Measurements from ENCODE around the gene FRY. TPM values are rescaled to one million over a fixed set of nuclear protein-coding genes. Genes with fewer than 3 reads are reported as not detected.

Gene FRY
- polyA plus RNA-seq, 1 experiment, result 51.4 TPM

DNA sequence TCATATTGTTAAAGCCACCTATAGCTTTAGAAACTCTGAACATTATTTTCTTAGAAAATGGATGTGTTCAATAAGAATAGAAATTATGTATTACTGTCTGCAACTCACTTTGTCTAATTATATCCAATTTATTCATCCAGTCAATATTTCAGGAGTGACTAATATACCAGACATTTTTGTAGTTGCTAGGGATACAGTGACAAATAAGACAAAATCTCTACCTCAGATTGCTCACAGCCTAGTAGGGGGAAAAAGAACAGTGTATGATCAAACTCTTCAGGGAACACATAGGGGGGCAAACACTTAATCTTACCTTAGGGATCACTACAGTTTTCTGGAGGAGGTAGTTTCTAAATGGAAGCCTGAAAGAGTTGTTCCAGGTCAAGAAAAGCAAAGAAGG, 292.3 kb downstream of the FRY start:
- no peak overlapping the region for H3K4me3 ChIP-seq (ENCODE audit: low read depth, low read length)
- CTCF ChIA-PET, result interaction anchor here (0.7 to 1.3 kb wide), 2 partner anchors 13 to 16 kb away, joined by 3 to 4 read pairs; no protein-coding TSS in a partner anchor
- no peaks in the 10 kb centered on the region; the same call in 1 of the 2 replicates for H3K36me3 ChIP-seq (ENCODE audit: control insufficient read depth, insufficient read depth, low read length)
- POLR2A ChIA-PET, result no interaction called here
- no peaks in the 10 kb centered on the region for H3K27me3 ChIP-seq (ENCODE audit: control insufficient read depth, insufficient read depth, low read length)
- TF ChIP-seq, protein P1, sequence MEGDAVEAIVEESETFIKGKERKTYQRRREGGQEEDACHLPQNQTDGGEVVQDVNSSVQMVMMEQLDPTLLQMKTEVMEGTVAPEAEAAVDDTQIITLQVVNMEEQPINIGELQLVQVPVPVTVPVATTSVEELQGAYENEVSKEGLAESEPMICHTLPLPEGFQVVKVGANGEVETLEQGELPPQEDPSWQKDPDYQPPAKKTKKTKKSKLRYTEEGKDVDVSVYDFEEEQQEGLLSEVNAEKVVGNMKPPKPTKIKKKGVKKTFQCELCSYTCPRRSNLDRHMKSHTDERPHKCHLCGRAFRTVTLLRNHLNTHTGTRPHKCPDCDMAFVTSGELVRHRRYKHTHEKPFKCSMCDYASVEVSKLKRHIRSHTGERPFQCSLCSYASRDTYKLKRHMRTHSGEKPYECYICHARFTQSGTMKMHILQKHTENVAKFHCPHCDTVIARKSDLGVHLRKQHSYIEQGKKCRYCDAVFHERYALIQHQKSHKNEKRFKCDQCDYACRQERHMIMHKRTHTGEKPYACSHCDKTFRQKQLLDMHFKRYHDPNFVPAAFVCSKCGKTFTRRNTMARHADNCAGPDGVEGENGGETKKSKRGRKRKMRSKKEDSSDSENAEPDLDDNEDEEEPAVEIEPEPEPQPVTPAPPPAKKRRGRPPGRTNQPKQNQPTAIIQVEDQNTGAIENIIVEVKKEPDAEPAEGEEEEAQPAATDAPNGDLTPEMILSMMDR (IDR thresholded peaks at IDR 0.05; ENCODE audit: insufficient read depth, low read depth, low read length), result no peak
- DNase-seq (ENCODE audit: low read depth), result peak; percentile 69

DNA sequence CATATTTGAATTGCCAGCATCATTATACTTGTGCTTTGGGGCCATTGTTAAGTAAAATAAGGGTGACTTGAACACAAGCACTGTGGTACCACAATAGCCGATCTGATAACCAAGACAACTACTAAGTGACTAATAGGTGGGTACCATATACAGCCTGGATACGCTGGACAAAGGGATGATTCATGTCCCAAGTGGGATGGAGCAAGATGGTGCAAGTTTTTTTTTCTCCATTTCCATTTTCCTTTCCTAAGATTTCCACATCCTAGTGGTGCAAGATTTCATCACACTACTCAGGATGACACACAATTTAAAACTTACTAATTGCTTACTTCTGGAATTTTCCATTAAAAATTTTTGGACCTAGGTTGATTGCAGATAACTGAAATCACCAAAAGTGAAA, 298.9 kb downstream of the FRY start:
- Histone ChIP-seq H3K27me3 (ENCODE audit: control insufficient read depth, insufficient read depth, low read length) (no peaks in the 10 kb centered on the region), H3K4me3 (ENCODE audit: low read depth, low read length) (no peak overlapping the region), H3K36me3 (ENCODE audit: control insufficient read depth, insufficient read depth, low read length) (no peaks in the 10 kb centered on the region)
- ChIA-PET POLR2A (no interaction called here), CTCF (no interaction called here)
- TF ChIP-seq, protein P1 (IDR thresholded peaks at IDR 0.05; ENCODE audit: insufficient read depth, low read depth, low read length), result no peak
- peak; percentile 49 for DNase-seq (ENCODE audit: low read depth)

DNA sequence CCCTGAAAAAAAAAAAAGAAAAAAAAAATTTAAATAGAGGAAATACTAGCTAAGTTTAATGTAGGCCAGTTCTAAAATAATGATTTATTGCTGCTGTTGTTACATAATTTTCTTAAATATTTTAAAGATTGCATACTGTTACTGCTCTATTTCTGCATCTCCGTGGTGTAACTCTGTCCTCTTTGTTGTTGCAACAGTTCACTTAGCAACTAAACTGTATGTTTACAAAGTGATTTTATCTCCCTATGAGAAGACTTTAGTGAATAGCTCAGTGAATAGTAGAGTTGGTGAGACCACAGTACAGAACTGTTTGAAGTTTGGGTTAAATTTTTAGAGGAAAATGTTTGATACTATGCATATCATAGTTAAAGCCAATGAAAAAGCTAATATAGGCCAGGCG, 303.1 kb downstream of the FRY start:
- POLR2A ChIA-PET, result no interaction called here
- DNase-seq (ENCODE audit: low read depth), result no peak
- Histone ChIP-seq H3K36me3 (ENCODE audit: control insufficient read depth, insufficient read depth, low read length) (no peaks in the 10 kb centered on the region), H3K27me3 (ENCODE audit: control insufficient read depth, insufficient read depth, low read length) (no peaks in the 10 kb centered on the region), H3K4me3 (ENCODE audit: low read depth, low read length) (no peak overlapping the region)
- CTCF ChIA-PET, result no interaction called here
- TF ChIP-seq, protein P1 (IDR thresholded peaks at IDR 0.05; ENCODE audit: insufficient read depth, low read depth, low read length), result no peak

DNA sequence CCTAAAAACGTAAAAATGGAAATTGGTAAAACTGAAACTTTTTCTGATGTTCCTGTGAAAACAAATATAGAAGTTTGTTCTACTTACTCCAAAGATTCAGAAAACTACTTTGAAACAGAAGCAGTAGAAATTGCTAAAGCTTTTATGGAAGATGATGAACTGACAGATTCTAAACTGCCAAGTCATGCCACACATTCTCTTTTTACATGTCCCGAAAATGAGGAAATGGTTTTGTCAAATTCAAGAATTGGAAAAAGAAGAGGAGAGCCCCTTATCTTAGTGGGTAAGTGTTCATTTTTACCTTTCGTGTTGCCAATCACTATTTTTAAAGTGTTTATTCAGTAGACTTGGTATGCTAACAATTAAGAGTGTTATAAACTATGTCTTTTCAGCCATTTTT, 309.3 kb downstream of the FRY start:
- ChIA-PET CTCF (no interaction called here), POLR2A (no interaction called here)
- H3K36me3 ChIP-seq (ENCODE audit: control insufficient read depth, insufficient read depth, low read length), result no peaks in the 10 kb centered on the region
- TF ChIP-seq, protein P1 (IDR thresholded peaks at IDR 0.05; ENCODE audit: insufficient read depth, low read depth, low read length), result no peak
- no peaks in the 10 kb centered on the region for H3K27me3 ChIP-seq (ENCODE audit: control insufficient read depth, insufficient read depth, low read length)
- no peak overlapping the region for H3K4me3 ChIP-seq (ENCODE audit: low read depth, low read length)
- DNase-seq (ENCODE audit: low read depth), result no peak

DNA sequence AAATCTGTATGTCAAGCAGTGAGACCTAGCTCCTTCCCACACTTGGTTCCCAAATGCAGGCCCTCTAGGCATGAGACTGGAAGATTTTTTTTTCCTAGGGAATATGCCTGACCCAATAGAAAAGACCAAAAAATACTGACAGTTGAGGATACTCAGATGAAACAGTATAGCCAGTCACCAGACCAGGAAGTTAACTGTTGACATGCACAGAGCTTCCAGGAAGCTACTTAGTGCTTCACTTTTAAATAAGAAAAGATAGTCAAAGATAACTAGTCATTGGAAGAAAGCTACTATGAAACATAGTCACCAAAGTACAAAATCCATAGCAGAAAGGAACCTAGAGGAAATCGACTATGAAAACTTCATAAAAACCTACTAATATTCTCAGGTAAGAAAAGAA, 316.1 kb downstream of the FRY start:
- ChIA-PET CTCF (interaction anchor here (0.6 to 0.7 kb wide), 3 partner anchors 11 to 123 kb away, joined by 3 to 4 read pairs (median 3); no protein-coding TSS in a partner anchor), POLR2A (no interaction called here)
- no peak for DNase-seq (ENCODE audit: low read depth)
- TF ChIP-seq, protein P1 (IDR thresholded peaks at IDR 0.05; ENCODE audit: insufficient read depth, low read depth, low read length), result no peak
- Histone ChIP-seq H3K4me3 (ENCODE audit: low read depth, low read length) (no peak overlapping the region), H3K36me3 (ENCODE audit: control insufficient read depth, insufficient read depth, low read length) (no peaks in the 10 kb centered on the region), H3K27me3 (ENCODE audit: control insufficient read depth, insufficient read depth, low read length) (no peaks in the 10 kb centered on the region)

Measured in BJ (cell line).